ENCODE data around the gene PRKCB.

Gene PRKCB

GRCh38 chr16:23877107-23878070 is 41.6 kb downstream of the PRKCB start:
- no peak overlapping the region for H3K27ac ChIP-seq (ENCODE audit: low read depth in 2 of 2, low read length in 2 of 2)
- no peak overlapping the region for H3K9ac ChIP-seq (ENCODE audit: low read depth in 1 of 2, low read length in 2 of 2)
- no peaks in the 10 kb centered on the region for H3K36me3 ChIP-seq (ENCODE audit: control insufficient read depth in 2 of 2, insufficient read depth in 2 of 2, low read length in 2 of 2)
- no peaks in the 10 kb centered on the region for H3K27me3 ChIP-seq (ENCODE audit: control insufficient read depth in 2 of 2, insufficient read depth in 2 of 2, low read length in 2 of 2)
- H3K4me3 ChIP-seq (ENCODE audit: low read length in 2 of 2): no peak overlapping the region
- H3K4me1 ChIP-seq (ENCODE audit: control insufficient read depth in 2 of 2, insufficient read depth in 2 of 2, low read length in 2 of 2): no peaks in the 10 kb centered on the region
- no peaks in the 10 kb centered on the region for H3K9me3 ChIP-seq (ENCODE audit: control insufficient read depth in 2 of 2, low read length in 2 of 2)

- H3K4me3 ChIP-seq (ENCODE audit: low read length in 2 of 2): no peak overlapping the region
- H3K9me3 ChIP-seq (ENCODE audit: control insufficient read depth in 2 of 2, low read length in 2 of 2): no peaks in the 10 kb centered on the region
- H3K9ac ChIP-seq (ENCODE audit: low read depth in 1 of 2, low read length in 2 of 2): no peak overlapping the region
- no peaks in the 10 kb centered on the region for H3K4me1 ChIP-seq (ENCODE audit: control insufficient read depth in 2 of 2, insufficient read depth in 2 of 2, low read length in 2 of 2)
- H3K27me3 ChIP-seq (ENCODE audit: control insufficient read depth in 2 of 2, insufficient read depth in 2 of 2, low read length in 2 of 2): no peaks in the 10 kb centered on the region
- H3K27ac ChIP-seq (ENCODE audit: low read depth in 2 of 2, low read length in 2 of 2): no peak overlapping the region
- no peaks in the 10 kb centered on the region for H3K36me3 ChIP-seq (ENCODE audit: control insufficient read depth in 2 of 2, insufficient read depth in 2 of 2, low read length in 2 of 2)
These were observed 44.1 kb downstream of the PRKCB start for GRCh38 chr16:23879735-23880373.

- no peaks in the 10 kb centered on the region for H3K9me3 ChIP-seq (ENCODE audit: control insufficient read depth in 2 of 2, low read length in 2 of 2)
- no peak overlapping the region for H3K9ac ChIP-seq (ENCODE audit: low read depth in 1 of 2, low read length in 2 of 2)
- no peak overlapping the region for H3K27ac ChIP-seq (ENCODE audit: low read depth in 2 of 2, low read length in 2 of 2)
- no peaks in the 10 kb centered on the region for H3K36me3 ChIP-seq (ENCODE audit: control insufficient read depth in 2 of 2, insufficient read depth in 2 of 2, low read length in 2 of 2)
- no peak overlapping the region for H3K4me3 ChIP-seq (ENCODE audit: low read length in 2 of 2)
- H3K27me3 ChIP-seq (ENCODE audit: control insufficient read depth in 2 of 2, insufficient read depth in 2 of 2, low read length in 2 of 2): no peaks in the 10 kb centered on the region
- no peaks in the 10 kb centered on the region for H3K4me1 ChIP-seq (ENCODE audit: control insufficient read depth in 2 of 2, insufficient read depth in 2 of 2, low read length in 2 of 2)
These were observed 53.4 kb downstream of the PRKCB start for GRCh38 chr16:23889189-23889588.

GRCh38 chr16:23893986-23894385 is 58.2 kb downstream of the PRKCB start:
- Histone ChIP-seq H3K27ac (ENCODE audit: low read depth in 2 of 2, low read length in 2 of 2) (no peak overlapping the region), H3K4me3 (ENCODE audit: low read length in 2 of 2) (no peak overlapping the region), H3K9ac (ENCODE audit: low read depth in 1 of 2, low read length in 2 of 2) (no peak overlapping the region), H3K4me1 (ENCODE audit: control insufficient read depth in 2 of 2, insufficient read depth in 2 of 2, low read length in 2 of 2) (no peaks in the 10 kb centered on the region), H3K36me3 (ENCODE audit: control insufficient read depth in 2 of 2, insufficient read depth in 2 of 2, low read length in 2 of 2) (no peaks in the 10 kb centered on the region), H3K27me3 (ENCODE audit: control insufficient read depth in 2 of 2, insufficient read depth in 2 of 2, low read length in 2 of 2) (no peaks in the 10 kb centered on the region), H3K9me3 (ENCODE audit: control insufficient read depth in 2 of 2, low read length in 2 of 2) (no peaks in the 10 kb centered on the region)

GRCh38 chr16:23895052-23895451 is 59.3 kb downstream of the PRKCB start:
- H3K9me3 ChIP-seq (ENCODE audit: control insufficient read depth in 2 of 2, low read length in 2 of 2): no peaks in the 10 kb centered on the region
- H3K9ac ChIP-seq (ENCODE audit: low read depth in 1 of 2, low read length in 2 of 2): no peak overlapping the region
- H3K27ac ChIP-seq (ENCODE audit: low read depth in 2 of 2, low read length in 2 of 2): no peak overlapping the region
- H3K4me1 ChIP-seq (ENCODE audit: control insufficient read depth in 2 of 2, insufficient read depth in 2 of 2, low read length in 2 of 2): no peaks in the 10 kb centered on the region
- no peaks in the 10 kb centered on the region for H3K36me3 ChIP-seq (ENCODE audit: control insufficient read depth in 2 of 2, insufficient read depth in 2 of 2, low read length in 2 of 2)
- no peaks in the 10 kb centered on the region for H3K27me3 ChIP-seq (ENCODE audit: control insufficient read depth in 2 of 2, insufficient read depth in 2 of 2, low read length in 2 of 2)
- no peak overlapping the region for H3K4me3 ChIP-seq (ENCODE audit: low read length in 2 of 2)

- no peak overlapping the region for H3K4me3 ChIP-seq (ENCODE audit: low read length in 2 of 2)
- H3K36me3 ChIP-seq (ENCODE audit: control insufficient read depth in 2 of 2, insufficient read depth in 2 of 2, low read length in 2 of 2): no peaks in the 10 kb centered on the region
- no peak overlapping the region for H3K27ac ChIP-seq (ENCODE audit: low read depth in 2 of 2, low read length in 2 of 2)
- H3K9ac ChIP-seq (ENCODE audit: low read depth in 1 of 2, low read length in 2 of 2): no peak overlapping the region
- H3K4me1 ChIP-seq (ENCODE audit: control insufficient read depth in 2 of 2, insufficient read depth in 2 of 2, low read length in 2 of 2): no peaks in the 10 kb centered on the region
- H3K9me3 ChIP-seq (ENCODE audit: control insufficient read depth in 2 of 2, low read length in 2 of 2): no peaks in the 10 kb centered on the region
- no peaks in the 10 kb centered on the region for H3K27me3 ChIP-seq (ENCODE audit: control insufficient read depth in 2 of 2, insufficient read depth in 2 of 2, low read length in 2 of 2)
These were observed 61.3 kb downstream of the PRKCB start for GRCh38 chr16:23896832-23897821.

GRCh38 chr16:23898682-23899430 is 63.1 kb downstream of the PRKCB start:
- no peaks in the 10 kb centered on the region for H3K36me3 ChIP-seq (ENCODE audit: control insufficient read depth in 2 of 2, insufficient read depth in 2 of 2, low read length in 2 of 2)
- no peaks in the 10 kb centered on the region for H3K4me1 ChIP-seq (ENCODE audit: control insufficient read depth in 2 of 2, insufficient read depth in 2 of 2, low read length in 2 of 2)
- H3K27ac ChIP-seq (ENCODE audit: low read depth in 2 of 2, low read length in 2 of 2): no peak overlapping the region
- H3K27me3 ChIP-seq (ENCODE audit: control insufficient read depth in 2 of 2, insufficient read depth in 2 of 2, low read length in 2 of 2): no peaks in the 10 kb centered on the region
- H3K9ac ChIP-seq (ENCODE audit: low read depth in 1 of 2, low read length in 2 of 2): no peak overlapping the region
- no peak overlapping the region for H3K4me3 ChIP-seq (ENCODE audit: low read length in 2 of 2)
- no peaks in the 10 kb centered on the region for H3K9me3 ChIP-seq (ENCODE audit: control insufficient read depth in 2 of 2, low read length in 2 of 2)

GRCh38 chr16:23899869-23900268 is 64.1 kb downstream of the PRKCB start:
- H3K4me1 ChIP-seq (ENCODE audit: control insufficient read depth in 2 of 2, insufficient read depth in 2 of 2, low read length in 2 of 2): no peaks in the 10 kb centered on the region
- no peak overlapping the region for H3K27ac ChIP-seq (ENCODE audit: low read depth in 2 of 2, low read length in 2 of 2)
- H3K9ac ChIP-seq (ENCODE audit: low read depth in 1 of 2, low read length in 2 of 2): no peak overlapping the region
- H3K36me3 ChIP-seq (ENCODE audit: control insufficient read depth in 2 of 2, insufficient read depth in 2 of 2, low read length in 2 of 2): no peaks in the 10 kb centered on the region
- no peak overlapping the region for H3K4me3 ChIP-seq (ENCODE audit: low read length in 2 of 2)
- no peaks in the 10 kb centered on the region for H3K9me3 ChIP-seq (ENCODE audit: control insufficient read depth in 2 of 2, low read length in 2 of 2)
- H3K27me3 ChIP-seq (ENCODE audit: control insufficient read depth in 2 of 2, insufficient read depth in 2 of 2, low read length in 2 of 2): no peaks in the 10 kb centered on the region

GRCh38 chr16:23900480-23901177 is 64.8 kb downstream of the PRKCB start:
- Histone ChIP-seq H3K27ac (ENCODE audit: low read depth in 2 of 2, low read length in 2 of 2) (no peak overlapping the region), H3K36me3 (ENCODE audit: control insufficient read depth in 2 of 2, insufficient read depth in 2 of 2, low read length in 2 of 2) (no peaks in the 10 kb centered on the region), H3K4me3 (ENCODE audit: low read length in 2 of 2) (no peak overlapping the region), H3K9ac (ENCODE audit: low read depth in 1 of 2, low read length in 2 of 2) (no peak overlapping the region), H3K27me3 (ENCODE audit: control insufficient read depth in 2 of 2, insufficient read depth in 2 of 2, low read length in 2 of 2) (no peaks in the 10 kb centered on the region), H3K4me1 (ENCODE audit: control insufficient read depth in 2 of 2, insufficient read depth in 2 of 2, low read length in 2 of 2) (no peaks in the 10 kb centered on the region), H3K9me3 (ENCODE audit: control insufficient read depth in 2 of 2, low read length in 2 of 2) (no peaks in the 10 kb centered on the region)

Data from mucosa of rectum (tissue), 2 donors.